ENCODE results near the gene KIF21B.
A peak's percentile ranks its signal among the peaks of the same experiment; 100 is the strongest.

Gene KIF21B

DNA sequence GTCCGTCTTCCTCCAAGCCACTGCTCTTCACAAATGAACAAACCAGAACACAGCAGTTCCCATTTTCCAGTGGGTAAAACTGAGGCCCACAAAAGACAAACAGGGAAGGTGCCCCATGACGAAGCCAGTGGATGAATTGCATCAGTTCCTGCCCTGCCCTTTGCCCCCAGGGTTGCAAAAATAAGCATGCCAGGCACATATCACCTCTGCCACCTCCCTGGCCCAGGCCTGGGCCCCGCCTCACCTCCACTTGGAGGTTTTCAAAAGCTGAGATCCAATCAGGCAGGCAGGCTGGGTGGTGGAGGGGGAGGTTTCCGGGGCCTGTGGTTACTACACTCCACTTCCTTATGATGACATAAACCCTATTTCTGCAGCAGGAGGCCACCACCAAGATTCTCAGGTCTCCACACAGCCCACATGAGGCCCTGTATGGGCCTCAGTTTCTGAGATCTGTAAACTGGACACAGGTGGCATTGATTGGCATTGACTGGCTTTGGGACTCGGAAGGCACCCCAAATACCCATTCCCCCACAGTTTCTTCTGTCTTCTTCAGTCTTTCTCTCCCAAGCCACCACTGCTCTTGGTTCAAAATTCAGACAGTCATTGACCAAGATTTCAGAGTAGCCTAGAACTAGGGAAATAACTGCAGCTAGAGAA is 4.1 kb downstream of the KIF21B start:
- DNase-seq, result no peak

DNA sequence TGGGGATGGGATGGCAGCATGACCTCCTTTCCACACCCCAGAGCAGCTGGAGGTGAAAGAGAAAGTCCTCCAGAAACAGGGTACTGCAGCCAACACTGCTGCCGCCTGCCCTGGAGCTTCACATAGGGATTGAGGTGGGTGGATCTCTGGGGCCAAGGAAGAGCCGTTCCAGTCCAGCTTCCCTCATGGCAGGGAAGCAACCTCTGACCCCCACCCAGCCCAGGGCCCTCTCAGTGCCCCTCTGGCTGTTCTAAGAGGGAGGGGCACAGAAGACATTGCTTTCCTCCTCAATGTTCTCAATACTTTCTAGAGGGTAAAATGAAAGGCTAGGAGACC is 5.7 kb downstream of the KIF21B start:
- DNase-seq, result no peak

DNA sequence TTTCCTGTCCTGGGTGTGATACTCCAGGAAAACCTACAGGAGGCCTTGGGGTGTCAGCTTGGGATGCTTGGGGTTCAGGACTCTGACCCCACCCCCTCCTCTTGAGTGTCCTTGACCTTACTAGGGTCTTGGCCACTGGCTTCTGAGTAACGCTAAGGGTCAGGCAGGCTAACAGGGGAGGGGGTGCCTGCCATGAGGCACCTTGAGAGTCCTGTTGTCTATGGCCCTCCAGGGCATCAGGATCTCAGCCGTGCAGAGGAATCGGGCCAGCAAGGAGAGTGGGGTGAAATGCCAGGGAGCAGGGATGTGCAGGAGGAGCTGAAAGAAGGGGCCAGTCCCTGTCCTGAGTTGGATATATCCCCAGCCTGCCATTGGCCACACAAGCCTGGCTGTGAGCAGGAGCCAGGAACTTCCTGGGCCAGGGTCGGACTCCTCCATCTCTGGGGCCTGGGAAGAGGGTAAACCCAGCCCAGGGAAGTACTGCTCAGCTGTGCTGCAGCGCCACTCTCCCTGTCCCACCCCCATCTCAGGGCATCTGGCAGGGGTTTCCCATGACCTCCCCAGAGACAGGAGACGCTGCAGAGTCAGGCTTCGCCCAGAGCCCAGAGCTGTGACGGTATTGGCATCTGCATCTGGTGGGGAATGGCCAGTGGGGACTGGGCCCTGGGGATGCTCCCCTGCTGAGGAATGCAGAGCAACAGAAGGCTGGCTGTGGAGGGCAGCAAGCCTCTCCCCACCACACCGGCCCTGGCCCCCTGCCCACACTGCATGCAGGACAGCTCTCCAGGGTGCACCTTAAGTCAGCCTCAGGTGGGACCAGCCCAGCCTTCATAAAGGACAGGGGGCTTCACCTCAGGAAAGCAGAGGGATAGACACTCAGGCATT is 6.3 kb downstream of the KIF21B start:
- DNase-seq, result no peak

DNA sequence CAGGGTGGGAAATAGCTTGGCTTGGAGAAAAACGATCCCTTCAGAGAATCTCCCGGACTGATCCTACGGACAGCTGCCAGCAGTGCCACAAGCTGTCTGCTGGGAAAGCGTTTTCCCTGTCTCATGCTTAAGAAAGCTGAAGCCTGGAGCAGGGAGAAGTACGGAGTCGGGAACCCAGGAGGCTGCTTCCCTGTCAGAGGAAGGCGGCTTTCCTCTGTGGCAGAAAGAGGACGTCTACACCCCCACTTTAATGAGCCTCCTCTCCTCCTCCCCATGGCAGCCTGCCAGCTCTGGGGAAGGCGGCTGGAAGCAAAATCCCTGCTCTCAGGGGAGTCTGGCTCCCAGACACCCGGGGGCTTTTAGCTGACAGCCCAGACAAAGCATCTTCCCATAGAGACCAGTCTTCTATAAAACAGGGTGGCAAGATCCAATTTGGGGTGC is 7.3 kb downstream of the KIF21B start:
- peak; percentile 62 for DNase-seq

DNA sequence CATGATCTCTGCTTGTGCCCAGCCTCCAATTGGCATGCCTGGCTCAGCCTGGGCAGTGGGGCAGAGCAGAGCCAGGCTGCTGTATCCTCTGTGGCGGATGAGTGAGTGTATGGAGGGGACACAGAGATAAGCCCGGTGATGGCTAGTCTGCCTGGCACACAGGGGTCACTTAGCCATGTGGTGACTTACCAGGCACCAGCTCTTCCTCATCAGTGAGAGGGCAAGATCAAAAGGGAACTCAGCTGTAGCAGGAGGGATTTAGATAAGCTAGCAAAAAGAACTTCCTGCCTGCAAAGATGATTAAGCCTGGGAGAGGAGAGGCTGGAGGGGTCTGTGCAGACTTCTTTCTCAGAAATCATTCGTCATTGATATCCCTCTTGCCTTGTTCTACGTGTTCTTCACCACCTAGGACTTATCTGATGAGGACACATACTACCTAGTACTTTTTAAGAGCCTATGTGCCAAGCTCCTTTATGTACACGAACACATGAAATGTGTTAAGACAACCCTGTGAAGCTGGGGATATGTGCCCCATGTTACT is 7.9 kb downstream of the KIF21B start:
- no peak for DNase-seq

DNA sequence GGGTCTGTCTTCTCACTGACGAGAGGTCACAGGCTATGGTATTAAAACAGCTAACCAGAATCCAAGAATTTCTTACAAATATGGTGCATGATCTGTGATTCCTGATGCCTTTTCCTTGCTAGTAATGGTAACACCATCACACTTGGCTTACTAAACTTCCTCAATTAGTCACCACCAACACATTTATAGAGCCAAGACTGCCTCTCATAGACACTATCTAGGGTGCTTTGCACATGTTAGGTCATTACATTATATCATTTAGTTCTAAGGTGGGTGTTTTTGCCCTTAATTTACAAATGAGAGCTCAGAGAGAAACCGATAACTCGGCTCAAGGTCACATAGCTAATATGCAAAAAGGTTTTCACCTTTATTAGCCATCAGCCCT is 8.7 kb downstream of the KIF21B start:
- no peak for DNase-seq

DNA sequence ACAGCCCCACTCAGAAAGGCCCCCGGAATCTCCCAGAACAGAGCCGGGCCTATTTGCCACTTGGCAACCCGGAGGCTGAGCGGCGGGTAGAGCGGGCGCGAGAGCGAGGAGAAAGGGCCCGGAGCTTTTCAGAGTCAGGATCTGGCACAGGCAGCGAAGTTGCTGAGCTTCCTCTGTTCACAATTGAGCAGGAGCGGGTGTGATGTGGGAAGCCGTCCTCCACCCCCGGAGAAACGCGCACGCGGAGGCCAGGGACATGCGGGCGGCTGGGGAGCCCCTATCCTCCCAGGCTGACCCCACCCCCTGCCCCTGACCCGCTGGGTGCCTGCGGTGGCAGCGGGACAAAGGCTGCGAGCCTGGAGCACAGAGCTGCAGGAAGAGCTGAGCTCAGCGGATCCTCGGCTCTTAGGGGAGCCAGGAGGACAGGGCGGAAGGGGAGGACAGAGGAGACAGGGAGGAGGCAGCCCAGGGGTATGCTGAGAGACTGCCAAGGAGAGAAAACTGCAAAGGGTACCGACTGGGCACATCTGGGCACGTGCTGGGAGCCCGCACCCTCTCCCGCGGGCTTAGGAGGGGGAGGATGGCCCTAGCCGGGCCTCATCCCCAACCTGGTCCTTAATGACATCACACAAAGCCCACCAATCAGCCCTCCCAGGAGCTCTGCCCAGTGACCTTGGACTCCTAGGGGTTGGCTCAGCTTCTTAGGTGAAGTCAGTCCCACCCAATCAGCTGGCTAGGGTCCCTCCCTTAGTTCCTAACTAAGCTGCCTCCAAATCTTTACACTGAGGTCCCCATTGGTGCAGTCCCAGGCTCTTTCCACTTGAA is 9.3 kb downstream of the KIF21B start:
- DNase-seq, result no peak

DNA sequence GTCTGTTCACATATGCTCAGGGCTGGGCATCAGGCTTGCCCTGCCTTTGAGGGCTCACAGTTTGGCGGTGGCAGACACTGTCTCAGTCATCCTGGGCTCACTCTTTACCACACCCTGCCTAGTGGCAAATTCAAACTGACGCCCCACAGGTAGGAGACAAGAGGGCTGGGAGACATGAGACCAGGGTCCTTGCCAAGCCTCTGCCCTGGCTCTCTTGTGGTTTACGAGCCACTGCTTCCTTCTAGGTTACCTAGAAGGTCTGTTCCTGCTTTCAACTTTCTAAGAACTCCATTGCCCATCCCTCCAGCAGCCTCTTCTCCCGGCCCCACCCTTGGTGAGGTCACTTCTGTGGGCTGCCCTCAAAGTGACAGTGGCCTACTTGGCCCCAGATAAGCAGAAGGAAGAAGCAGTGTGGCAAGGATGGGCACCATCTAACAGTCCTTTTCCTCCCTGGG is 10.5 kb downstream of the KIF21B start:
- DNase-seq, result no peak

DNA sequence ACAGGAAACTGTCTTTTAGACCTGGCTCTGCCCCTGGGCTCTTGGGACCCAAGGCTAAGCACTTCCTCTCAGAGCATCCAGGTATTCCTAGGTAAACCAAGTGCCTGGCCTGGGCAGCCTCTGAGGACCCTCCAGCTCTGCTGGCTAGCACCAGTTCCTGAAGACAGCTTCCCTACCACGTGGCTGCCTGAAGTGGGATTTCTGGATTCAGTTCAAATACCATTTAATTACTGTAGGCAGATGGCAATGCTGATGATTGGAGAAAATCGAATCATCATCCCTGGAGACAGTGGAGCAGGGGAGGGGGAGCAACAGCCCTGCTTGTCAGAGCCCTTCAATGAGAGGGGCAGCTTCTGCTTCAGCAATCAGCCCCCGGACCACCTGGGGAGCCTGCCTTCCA is 11.9 kb downstream of the KIF21B start:
- no peak for DNase-seq

DNA sequence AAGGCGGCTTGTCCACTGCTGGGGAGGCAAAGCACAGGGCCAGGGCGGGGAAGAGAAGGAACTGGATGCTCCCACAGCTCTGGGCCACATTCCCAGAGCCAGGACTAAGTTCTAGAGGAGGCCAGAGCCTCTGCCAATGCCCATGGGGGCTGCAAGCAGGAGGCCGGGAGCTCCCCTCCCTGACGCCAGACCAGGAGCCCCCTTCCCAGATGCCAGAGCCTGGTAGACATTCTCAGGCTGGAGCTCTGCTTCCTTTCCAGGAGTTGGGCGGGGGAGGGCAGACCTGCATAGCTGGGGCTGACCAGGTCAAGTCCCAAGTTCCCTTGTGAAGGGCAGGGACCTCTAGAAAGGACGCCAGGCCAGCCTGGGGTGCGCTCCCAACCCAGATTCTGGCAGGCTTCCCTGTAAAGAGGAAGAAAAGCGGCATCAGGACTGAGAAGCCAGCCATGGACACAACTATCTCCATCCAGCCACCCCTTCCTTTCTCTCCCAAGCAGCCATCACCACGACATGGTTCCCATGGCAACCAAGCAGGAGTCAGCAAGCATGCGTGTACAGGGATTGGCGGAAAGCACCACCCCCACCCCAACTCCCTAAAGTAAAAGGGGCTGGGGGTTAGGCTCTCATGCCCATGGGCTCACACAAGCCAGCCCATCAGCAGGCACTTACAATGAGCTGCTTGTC is 13.4 kb downstream of the KIF21B start:
- no peak for DNase-seq

DNA sequence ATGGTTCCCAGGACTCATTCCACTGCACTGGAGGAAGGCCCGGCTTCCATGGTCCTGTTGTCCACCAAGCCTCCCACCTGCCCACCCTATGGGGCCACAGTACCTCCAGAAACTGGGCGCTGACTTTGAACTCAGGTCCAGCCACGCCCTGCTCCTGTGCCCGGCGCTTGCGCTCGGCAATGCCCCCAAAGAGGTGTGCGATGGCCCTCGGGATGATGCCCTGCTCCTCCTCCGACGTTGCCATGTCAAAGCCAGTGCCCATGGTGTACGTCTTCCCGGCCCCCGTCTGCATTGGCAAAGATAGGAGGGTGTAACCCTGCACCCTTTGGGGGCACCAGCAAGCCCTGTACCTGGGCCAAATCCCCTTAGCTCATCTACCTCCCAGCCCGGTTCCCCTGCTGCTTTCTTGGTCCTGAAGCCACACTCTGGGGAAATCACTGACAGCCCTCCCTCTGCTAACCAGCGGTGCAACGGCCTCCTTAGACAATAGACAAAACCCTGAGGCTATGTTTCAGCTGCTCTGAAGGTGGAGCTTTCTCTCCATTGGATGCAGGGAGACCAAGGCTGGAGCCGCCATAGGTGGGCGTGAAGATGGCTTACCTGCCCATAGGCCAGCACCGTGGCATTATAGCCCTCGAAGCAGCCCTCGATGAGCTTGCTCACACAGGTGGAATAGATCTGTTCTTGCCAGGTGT is 14.7 kb downstream of the KIF21B start:
- no peak for DNase-seq

DNA sequence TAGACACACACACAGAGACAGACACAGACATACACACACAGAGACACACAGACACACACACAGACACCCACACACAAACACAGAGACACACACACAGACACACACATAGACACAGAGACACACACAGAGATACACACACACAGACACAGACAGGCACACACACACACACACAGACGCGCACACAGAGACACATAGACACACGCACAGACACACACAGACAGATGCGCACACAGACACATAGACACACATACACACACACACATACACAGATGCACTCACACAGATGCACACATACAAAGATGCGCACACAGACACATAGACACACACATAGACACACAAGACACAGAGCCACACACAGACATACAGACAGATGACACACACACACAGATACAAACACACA is 16.0 kb downstream of the KIF21B start:
- no peak for DNase-seq

DNA sequence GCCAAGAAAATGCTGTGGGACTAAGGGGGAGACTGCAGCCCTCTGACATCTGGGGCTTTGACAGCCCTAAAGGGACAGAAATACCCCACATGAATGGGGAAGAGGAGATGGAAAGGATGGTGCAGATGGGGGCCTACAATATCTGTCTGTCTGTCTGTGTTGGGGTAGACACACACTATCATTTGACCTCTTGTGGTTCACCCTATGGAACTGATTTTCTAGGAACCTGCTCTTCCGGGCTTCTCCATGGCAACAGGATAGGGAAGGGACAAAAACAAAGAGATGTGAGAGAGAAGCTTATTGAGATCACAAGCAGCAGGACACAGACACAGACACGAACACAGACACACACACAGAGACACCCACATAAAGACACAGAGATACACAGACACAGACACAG is 17.1 kb downstream of the KIF21B start:
- no peak for DNase-seq

DNA sequence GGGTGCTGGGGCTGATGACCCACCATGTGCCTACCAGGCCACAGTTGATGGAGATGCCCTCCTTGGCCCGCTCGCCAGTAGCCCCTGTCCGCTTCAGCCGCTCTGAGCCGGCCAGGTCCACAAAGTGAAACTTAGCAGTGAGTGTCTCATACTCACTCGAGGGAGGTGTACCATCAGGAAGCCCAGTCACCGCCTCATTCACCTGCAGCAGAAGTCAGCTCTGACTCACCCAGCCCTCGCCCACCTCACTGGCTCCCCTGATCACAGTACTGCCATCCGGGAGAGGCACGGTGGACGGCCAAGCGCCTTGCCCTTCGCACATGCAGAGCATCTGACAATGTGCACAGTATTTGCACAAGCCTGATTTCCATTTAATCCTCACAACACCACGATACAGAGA is 18.8 kb downstream of the KIF21B start:
- DNase-seq, result no peak

DNA sequence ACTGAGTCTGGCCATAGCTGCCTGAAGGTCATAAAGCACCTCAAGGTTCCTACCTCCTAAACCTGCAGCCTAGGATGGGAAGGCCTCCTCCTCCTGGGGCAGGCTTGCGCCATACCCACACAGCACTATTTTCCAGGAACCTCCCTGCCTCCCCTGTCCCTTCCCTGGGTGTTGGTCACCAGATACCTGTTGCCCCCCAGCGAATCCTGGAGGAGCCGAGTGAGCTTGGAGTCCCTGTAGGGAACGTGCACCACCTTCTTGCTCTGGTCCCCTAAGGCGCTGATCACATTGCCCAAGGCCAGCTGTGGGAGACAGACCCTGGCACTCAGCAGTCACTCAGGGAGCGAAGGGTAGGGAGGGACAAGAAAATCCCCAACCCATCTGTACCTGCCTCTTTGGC is 19.4 kb downstream of the KIF21B start:
- no peak for DNase-seq

DNA sequence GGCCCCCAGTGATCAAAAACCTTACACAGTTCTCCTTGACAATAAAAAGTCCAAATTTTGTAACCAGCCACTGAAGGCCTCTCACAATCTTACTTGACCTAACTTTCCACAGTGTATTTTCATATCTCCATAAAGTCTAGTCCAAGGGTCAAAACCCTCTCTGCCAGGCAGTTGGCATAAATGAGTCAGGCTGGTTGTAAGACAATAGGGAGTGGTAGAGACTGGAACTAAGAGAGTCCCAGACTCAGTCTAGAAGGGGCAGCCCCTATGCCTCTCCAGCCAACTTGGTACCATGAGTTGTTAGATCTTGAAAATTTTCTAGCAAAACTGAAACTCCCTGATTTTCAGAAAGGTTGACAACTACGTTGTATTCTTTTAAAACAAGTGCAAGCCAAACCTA is 21.0 kb downstream of the KIF21B start:
- DNase-seq, result no peak

DNA sequence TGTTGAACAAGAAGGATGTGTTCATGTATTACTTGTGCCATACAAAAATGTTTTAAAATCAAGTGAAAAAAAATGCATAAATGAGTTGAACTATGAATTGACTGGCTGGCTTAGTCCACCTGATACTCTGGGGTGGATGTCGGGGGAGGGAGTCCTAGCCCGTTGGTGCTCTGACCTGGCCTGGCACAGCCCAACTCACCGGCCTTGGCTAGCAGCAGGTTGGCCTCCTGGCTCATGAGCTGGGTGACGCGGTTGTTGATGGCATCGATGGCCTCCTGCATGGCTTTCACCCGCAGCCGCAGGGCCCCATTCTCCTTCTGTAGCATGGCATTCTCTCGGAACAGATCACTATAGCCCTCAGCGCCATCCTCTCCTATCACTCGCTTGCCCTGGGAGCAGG is 21.6 kb downstream of the KIF21B start:
- no peak for DNase-seq

DNA sequence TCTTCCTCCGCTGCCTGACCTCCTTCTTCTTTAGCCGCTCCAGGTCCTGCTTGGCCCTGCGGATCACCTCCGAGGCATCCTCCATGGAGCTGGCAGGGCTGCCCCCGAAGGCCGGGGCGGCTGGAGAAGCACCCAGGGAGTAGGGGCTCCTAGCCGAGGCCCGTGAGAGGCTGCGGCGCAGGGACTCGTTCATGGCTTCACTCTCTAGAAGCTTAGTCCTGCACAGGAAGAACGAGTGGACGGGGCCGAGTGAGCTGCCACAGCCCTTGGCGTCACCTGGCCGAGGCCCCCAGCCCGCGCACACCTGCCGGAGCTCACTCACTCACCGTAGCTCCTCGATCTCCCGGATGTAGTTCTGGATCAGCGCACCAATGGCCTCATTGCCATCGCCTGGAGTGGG is 23.1 kb downstream of the KIF21B start:
- DNase-seq, result no peak

DNA sequence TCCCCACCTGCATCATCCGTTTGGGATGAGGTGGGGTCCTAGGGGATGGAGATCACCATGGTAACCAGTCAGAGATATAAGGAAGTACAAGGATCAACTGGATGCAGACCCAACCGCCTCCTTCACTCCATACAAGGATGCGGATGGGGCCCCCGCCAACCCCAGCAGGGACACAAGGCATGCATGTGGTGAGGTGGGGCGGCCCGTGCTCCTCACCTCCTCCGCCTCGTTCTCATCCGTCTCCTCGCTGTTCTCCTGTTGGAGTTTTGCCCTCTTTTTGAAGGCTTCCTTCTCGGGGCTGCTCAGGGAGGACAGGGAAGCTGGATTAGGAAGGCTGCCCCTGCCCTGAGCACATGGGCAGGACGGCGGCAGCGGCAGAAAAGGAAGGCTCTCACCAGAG is 23.8 kb downstream of the KIF21B start:
- no peak for DNase-seq

DNA sequence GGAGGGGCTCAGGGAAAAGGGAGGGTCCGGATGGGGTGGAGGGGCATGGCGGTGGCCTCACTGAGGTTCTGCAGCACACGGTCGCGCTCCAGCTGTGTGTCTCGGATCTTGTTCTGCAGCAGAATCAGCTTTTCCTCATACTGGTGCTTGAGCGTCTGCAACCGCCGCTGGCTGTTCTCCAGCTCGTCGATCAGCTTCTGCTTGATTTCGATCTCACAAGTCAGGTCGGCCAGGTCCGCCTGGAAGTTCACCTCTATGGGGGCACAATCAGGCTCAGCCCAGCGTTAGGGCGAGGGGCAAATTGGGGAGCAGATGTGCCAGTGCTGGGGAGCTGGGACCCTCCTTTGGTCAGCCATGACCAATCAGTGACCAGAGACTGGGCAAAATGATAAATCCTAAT is 25.2 kb downstream of the KIF21B start:
- no peak for DNase-seq

DNA sequence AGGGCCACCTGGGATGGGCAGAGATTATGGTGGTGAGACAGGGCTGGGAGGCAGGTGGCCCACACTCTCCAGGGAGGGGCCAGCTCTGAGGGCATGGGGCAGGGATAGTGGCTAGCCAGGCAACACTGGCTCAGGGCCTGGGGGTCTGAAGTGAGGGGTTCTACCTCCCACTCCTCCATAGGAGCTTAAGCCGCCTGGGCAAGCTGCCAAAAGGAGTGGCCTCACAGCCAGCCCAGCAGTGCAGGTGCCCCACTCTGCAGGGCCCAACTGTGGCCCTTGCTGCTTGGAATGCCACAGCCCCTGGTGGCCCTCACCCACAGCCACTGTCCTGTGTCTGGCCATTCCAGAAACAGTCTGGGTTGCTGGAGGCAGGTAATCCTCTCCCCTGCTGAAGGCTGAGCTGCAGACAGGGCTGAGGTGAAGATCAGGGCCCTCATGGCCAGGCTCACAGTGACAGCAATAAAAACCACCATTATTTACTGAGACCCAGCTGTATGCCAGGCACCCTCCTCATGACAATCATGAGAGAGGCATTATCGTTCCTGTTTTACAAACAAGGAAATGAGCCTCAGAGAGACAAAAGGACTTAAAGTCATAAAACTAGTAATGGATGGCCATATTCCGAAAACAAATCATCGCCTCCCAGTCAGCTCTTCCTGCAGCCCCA is 31.0 kb downstream of the KIF21B start:
- no peak for DNase-seq
